Peyer's patch (tissue), 4 donors: ENCODE measurements around the gene TMEM45A. TPM values are rescaled to one million over a fixed set of nuclear protein-coding genes. Genes with fewer than 3 reads are reported as not detected.

ENCODE experiments used
- DNase-seq, 3 donors: peaks; one replicate each; pipeline ENCODE4 v3.0.0-alpha.2; 2017 to 2019
- H3K27ac ChIP-seq, 4 donors: fragments of 200-600 bp; sonication (generic); one replicate each; pipeline ENCODE4 v1.5.1; 2016 to 2019
- H3K27me3 ChIP-seq, 2 donors: fragments of 200-600 bp; sonication (generic); one replicate each; pipeline ENCODE4 v1.5.1; 2019
- H3K36me3 ChIP-seq, 3 donors: fragments of 200-600 bp; sonication (generic); one replicate each; pipeline ENCODE4 v1.5.1; 2016 to 2019
- H3K4me1 ChIP-seq, 4 donors: fragments of 200-600 bp; sonication (generic); one replicate each; pipeline ENCODE4 v1.5.1; 2016 to 2019
- H3K4me3 ChIP-seq, 4 donors: fragments of 200-600 bp; sonication (generic); 1 replicate in 3 of 4; 2 replicates in 1 of 4; pipeline ENCODE4 v1.5.1; 2016 to 2019; ENCODE audit warnings: mild to moderate bottlenecking in 1 of 4
- H3K9me3 ChIP-seq, 4 donors: fragments of 200-600 bp; sonication (generic); one replicate each; pipeline ENCODE4 v1.5.1; 2016 to 2019; ENCODE audit warnings: mild to moderate bottlenecking in 1 of 4
- POLR2A ChIP-seq, 2 donors: fragments of 450-650 bp; IDR thresholded peaks; one replicate each; pipeline ENCODE4 v1.5.1; 2017; ENCODE audit warnings: antibody characterized with exemption in 2 of 2, mild to moderate bottlenecking in 2 of 2, moderate library complexity in 2 of 2
- total RNA-seq, 4 donors: library from RNA; depleted of rRNA; stranded (reverse); fragments of >200 nt; gene quantifications; one replicate each; pipeline ENCODE4 v1.1.0, GENCODE V29; 2016
- TF ChIP-seq, protein P1 (sequence below), 6 experiments: fragments of 450-650 bp in 4 of 6; fragments of 200-600 bp in 2 of 6; sonication (generic) in 1 of 6; IDR thresholded peaks; one replicate each; pipeline ENCODE4 v1.5.1; 2017 to 2019; ENCODE audit warnings: antibody characterized with exemption in 6 of 6, mild to moderate bottlenecking in 3 of 6, moderate library complexity in 1 of 6

The TMEM45A gene
- total RNA-seq, 4 donors from 2014 or later, result 0.66 to 5.3 (median 4.7) TPM; not detected in 1

- Histone ChIP-seq H3K9me3 (no peaks in the 10 kb centered on the region), H3K27ac (no peak overlapping the region)
- TF ChIP-seq, protein P1, sequence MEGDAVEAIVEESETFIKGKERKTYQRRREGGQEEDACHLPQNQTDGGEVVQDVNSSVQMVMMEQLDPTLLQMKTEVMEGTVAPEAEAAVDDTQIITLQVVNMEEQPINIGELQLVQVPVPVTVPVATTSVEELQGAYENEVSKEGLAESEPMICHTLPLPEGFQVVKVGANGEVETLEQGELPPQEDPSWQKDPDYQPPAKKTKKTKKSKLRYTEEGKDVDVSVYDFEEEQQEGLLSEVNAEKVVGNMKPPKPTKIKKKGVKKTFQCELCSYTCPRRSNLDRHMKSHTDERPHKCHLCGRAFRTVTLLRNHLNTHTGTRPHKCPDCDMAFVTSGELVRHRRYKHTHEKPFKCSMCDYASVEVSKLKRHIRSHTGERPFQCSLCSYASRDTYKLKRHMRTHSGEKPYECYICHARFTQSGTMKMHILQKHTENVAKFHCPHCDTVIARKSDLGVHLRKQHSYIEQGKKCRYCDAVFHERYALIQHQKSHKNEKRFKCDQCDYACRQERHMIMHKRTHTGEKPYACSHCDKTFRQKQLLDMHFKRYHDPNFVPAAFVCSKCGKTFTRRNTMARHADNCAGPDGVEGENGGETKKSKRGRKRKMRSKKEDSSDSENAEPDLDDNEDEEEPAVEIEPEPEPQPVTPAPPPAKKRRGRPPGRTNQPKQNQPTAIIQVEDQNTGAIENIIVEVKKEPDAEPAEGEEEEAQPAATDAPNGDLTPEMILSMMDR (IDR thresholded peaks at IDR 0.05), result no peak
- no peak for TF ChIP-seq POLR2A (IDR thresholded peaks at IDR 0.05)
These were observed 65.8 kb downstream of the TMEM45A start for GRCh38 chr3:100558233-100558632.

DNA sequence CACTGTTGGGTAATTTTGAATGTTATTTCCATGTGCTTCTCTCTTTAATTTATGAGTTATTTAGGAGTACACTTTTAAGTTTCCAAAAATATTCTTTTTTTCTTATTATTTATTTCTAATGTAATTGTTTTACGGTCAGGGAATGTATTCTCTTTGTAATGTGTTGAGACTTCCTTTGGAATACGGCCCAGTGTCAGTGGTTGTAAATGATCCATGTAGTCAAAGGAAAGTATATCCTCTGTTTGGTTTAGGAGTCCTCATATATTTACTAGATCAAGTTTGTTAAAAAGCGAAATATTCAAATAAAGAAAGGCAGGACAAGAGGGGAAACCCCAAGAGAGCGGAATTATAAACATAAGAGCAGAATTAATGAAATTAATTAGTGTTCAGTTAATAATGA is 68.0 kb downstream of the TMEM45A start:
- Histone ChIP-seq H3K27ac (no peak overlapping the region), H3K4me3 (no peak overlapping the region), H3K27me3 (no peaks in the 10 kb centered on the region), H3K4me1 (no peaks in the 10 kb centered on the region), H3K36me3 (no peaks in the 10 kb centered on the region), H3K9me3 (no peaks in the 10 kb centered on the region)
- DNase-seq, result no peak
- TF ChIP-seq, protein P1 (IDR thresholded peaks at IDR 0.05), result no peak
- no peak for TF ChIP-seq POLR2A (IDR thresholded peaks at IDR 0.05)

More at GRCh38 chr3:100558233-100558632, 65.8 kb downstream of the TMEM45A start:
- no peak overlapping the region for H3K4me3 ChIP-seq
- no peaks in the 10 kb centered on the region for H3K4me1 ChIP-seq
- no peaks in the 10 kb centered on the region for H3K27me3 ChIP-seq
- DNase-seq, result no peak
- no peaks in the 10 kb centered on the region for H3K36me3 ChIP-seq

GRCh38 chr3:100561459-100562158 is 69.2 kb downstream of the TMEM45A start:
- TF ChIP-seq, protein P1 (IDR thresholded peaks at IDR 0.05), result no peak
- no peak for TF ChIP-seq POLR2A (IDR thresholded peaks at IDR 0.05)
- H3K4me1 ChIP-seq, result no peaks in the 10 kb centered on the region
- H3K36me3 ChIP-seq, result no peaks in the 10 kb centered on the region
- no peaks in the 10 kb centered on the region for H3K27me3 ChIP-seq
- no peak overlapping the region for H3K4me3 ChIP-seq
- no peak overlapping the region for H3K27ac ChIP-seq
- no peaks in the 10 kb centered on the region for H3K9me3 ChIP-seq
- DNase-seq, result no peak

- Histone ChIP-seq H3K36me3 (no peaks in the 10 kb centered on the region), H3K9me3 (no peaks in the 10 kb centered on the region), H3K27me3 (no peaks in the 10 kb centered on the region), H3K4me3 (no peak overlapping the region), H3K27ac (no peak overlapping the region), H3K4me1 (no peaks in the 10 kb centered on the region)
- TF ChIP-seq, protein P1 (IDR thresholded peaks at IDR 0.05), result no peak
- TF ChIP-seq POLR2A (IDR thresholded peaks at IDR 0.05), result no peak
- DNase-seq, result no peak
These were observed 69.9 kb downstream of the TMEM45A start for GRCh38 chr3:100562224-100562857.

DNA sequence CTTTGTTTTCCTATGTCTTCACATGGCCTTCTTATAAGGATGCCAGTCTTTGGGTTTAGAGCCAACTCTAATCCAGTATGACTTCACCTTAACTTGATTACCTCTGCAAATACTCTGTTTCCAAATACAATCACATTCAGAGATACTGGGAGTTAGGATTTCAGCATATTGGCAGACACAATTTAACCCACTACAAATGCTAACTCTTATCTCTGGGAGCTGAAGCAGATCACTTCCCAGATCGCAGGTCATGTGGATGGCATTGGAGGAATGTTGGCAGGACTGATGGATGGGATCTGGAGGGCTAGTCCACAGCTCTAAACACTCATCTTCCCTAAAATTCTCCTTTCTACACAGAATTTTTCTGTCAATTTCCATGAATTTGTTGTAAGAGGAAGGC is 70.8 kb downstream of the TMEM45A start:
- TF ChIP-seq, protein P1 (IDR thresholded peaks at IDR 0.05), result no peak
- no peak for TF ChIP-seq POLR2A (IDR thresholded peaks at IDR 0.05)
- Histone ChIP-seq H3K9me3 (no peaks in the 10 kb centered on the region), H3K36me3 (no peaks in the 10 kb centered on the region), H3K4me1 (no peaks in the 10 kb centered on the region), H3K4me3 (no peak overlapping the region), H3K27me3 (no peaks in the 10 kb centered on the region), H3K27ac (no peak overlapping the region)
- no peak for DNase-seq
